A549 (cell line): Measurements from ENCODE around the gene PTPRN2.

Experiments
- CTCF ChIP-seq: fragments of >200 bp; sonication (Bioruptor Twin); formaldehyde crosslinking; IDR thresholded peaks from 3 replicates; pipeline ENCODE4 v1.5.1; 2016
- HMGXB4 ChIP-seq: fragments of 250-450 bp; sonication (Bioruptor Pico); IDR thresholded peaks from 2 replicates; pipeline ENCODE4 v1.5.0; 2021; ENCODE audit warnings: mild to moderate bottlenecking, moderate library complexity, borderline replicate concordance
- JUN ChIP-seq, 2 experiments: fragments of >200 bp; sonication (Bioruptor Twin); formaldehyde crosslinking; IDR thresholded peaks; 2 replicates in 1 of 2; 3 replicates in 1 of 2; pipeline ENCODE4 v1.6.1; 2016 to 2017
- KDM5A ChIP-seq: fragments of 200-600 bp; sonication (generic); IDR thresholded peaks from 2 replicates; pipeline ENCODE4 v1.6.1; 2016; ENCODE audit warnings: antibody characterized with exemption, mild to moderate bottlenecking
- PHF8 ChIP-seq: fragments of 200-600 bp; sonication (generic); IDR thresholded peaks from 2 replicates; pipeline ENCODE4 v1.6.1; 2016; ENCODE audit warnings: low read depth, mild to moderate bottlenecking, antibody characterized with exemption, moderate library complexity, borderline replicate concordance
- POLR2A ChIP-seq: IDR thresholded peaks from 2 replicates; pipeline ENCODE4 v1.6.1; 2012; ENCODE audit warnings: mild to moderate bottlenecking, low read length
- RCOR1 ChIP-seq: fragments of 150-350 bp; IDR thresholded peaks from 2 replicates; pipeline ENCODE4 v1.6.1; 2014; ENCODE audit warnings: antibody characterized with exemption, low read length, low read depth

GRCh38 chr7:158165711-158166110 lies 421.9 kb downstream of the PTPRN2 start:
- TF ChIP-seq CTCF (no peak), RCOR1 (no peak), JUN (IDR thresholded peaks at IDR 0.05) (no peak), POLR2A (no peak), PHF8 (no peak), HMGXB4 (CRISPR knock-in tag) (no peak), KDM5A (no peak)
